DND-41 (cell line): ENCODE results near the gene C16orf86.

Experiments used
- ATAC-seq: fragments of 200-7000 bp; cut with Tn5 transposase; 3 replicates; pipeline ENCODE4 v1.9.1; 2021; ENCODE audit warnings: low read depth; ENCODE audit not compliant: insufficient read depth
- DNase-seq: peaks from one replicate; pipeline ENCODE4 v3.0.0-alpha.2; 2020
- H2AFZ ChIP-seq: 2 replicates; pipeline ENCODE4 v1.6.0; 2012; ENCODE audit warnings: low read depth, low read length
- H3K27ac ChIP-seq: 2 replicates; pipeline ENCODE4 v1.5.1; 2012; ENCODE audit warnings: low read length, inconsistent platforms
- H3K27me3 ChIP-seq: fragments of 200-600 bp; sonication (generic); 2 replicates; pipeline ENCODE4 v1.6.0; 2012; ENCODE audit warnings: low read length, mild to moderate bottlenecking, inconsistent platforms; ENCODE audit not compliant: insufficient read depth, poor library complexity
- H3K36me3 ChIP-seq: 2 replicates; pipeline ENCODE4 v1.5.1; 2012; ENCODE audit warnings: low read length, inconsistent platforms; ENCODE audit not compliant: insufficient read depth
- H3K4me1 ChIP-seq: 2 replicates; pipeline ENCODE4 v1.5.1; 2012; ENCODE audit warnings: mild to moderate bottlenecking, low read length; ENCODE audit not compliant: insufficient read depth
- H3K4me2 ChIP-seq: 2 replicates; pipeline ENCODE4 v1.6.0; 2012; ENCODE audit warnings: mild to moderate bottlenecking, moderate library complexity, low read length, inconsistent platforms; ENCODE audit not compliant: insufficient read depth
- H3K4me3 ChIP-seq, 2 experiments: fragments of 200-600 bp in 1 of 2; shearing (Covaris generic) in 1 of 2; 2 replicates each; pipeline ENCODE4 v1.5.1; 2012 to 2016; ENCODE audit warnings: inconsistent platforms in 2 of 2, low read length in 2 of 2, mild to moderate bottlenecking in 2 of 2, low read depth in 1 of 2, moderate library complexity in 1 of 2
- H3K79me2 ChIP-seq: 2 replicates; pipeline ENCODE4 v1.6.0; 2012; ENCODE audit warnings: low read length, inconsistent platforms; ENCODE audit not compliant: insufficient read depth
- H3K9ac ChIP-seq: 2 replicates; pipeline ENCODE4 v1.6.0; 2012; ENCODE audit warnings: low read depth, mild to moderate bottlenecking, inconsistent platforms, low read length, moderate library complexity
- H3K9me3 ChIP-seq: 2 replicates; pipeline ENCODE4 v1.5.1; 2012; ENCODE audit warnings: low read length, moderate library complexity, mild to moderate bottlenecking, inconsistent platforms; ENCODE audit not compliant: insufficient read depth, severe bottlenecking
- H4K20me1 ChIP-seq: 2 replicates; pipeline ENCODE4 v1.6.0; 2012; ENCODE audit warnings: low read length; ENCODE audit not compliant: insufficient read depth
- EZH2 ChIP-seq: IDR thresholded peaks from 3 replicates; pipeline ENCODE4 v1.6.1; 2012; ENCODE audit warnings: borderline replicate concordance, low read depth, mild to moderate bottlenecking, moderate library complexity, low read length, inconsistent platforms; ENCODE audit not compliant: severe bottlenecking
- TF ChIP-seq, protein P1 (sequence below): IDR thresholded peaks from 2 replicates; pipeline ENCODE4 v1.5.1; 2012; ENCODE audit warnings: borderline replicate concordance, low read length, moderate library complexity, mild to moderate bottlenecking; ENCODE audit not compliant: poor library complexity, severe bottlenecking; ENCODE audit errors: extremely low read depth

Gene C16orf86

DNA sequence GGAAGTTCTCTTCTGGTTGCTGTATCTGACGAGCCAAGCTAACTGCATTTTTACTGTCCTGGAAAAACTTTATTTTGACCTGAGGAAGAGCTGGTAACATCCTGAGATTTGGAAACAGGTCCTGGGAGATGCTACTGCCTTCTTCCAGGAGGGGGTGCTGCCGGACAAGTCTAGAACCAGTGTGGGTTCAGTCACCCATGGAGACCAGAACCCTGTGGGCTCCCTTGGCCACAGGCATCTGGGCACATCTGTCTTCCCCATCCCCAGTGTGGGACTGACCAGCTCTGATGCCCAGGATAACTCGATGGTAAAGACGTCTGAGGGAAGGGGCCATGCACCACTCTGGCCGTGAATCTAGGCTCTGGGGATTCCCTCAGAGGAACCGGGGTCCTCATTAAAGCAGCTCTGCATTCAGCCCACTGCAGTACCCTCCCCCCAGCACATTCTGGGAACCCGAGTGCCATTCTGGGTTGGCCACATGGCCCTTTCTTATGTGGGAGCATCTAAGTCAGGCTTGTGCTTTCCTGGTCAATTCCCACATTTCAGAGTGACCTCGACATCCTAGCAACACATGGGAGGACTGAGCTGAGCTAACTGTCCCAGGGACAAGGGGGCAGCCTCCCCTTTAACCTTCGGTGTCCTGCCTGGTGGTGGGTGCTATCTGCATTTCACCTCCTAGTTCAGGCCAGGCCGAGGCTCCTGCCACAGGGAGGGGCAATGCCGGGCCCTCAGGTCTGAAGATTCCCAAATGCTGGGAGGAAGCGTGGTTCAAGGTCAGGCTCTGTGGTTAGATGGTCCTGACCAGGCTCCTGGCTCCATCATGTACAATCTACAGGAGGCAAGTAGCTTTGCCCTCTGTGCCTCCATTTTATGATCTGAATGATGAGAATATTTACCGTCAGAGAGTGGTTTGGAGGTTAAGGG, 6.4 kb downstream of the C16orf86 start:
- peak; percentile 50 for DNase-seq
- H3K79me2 ChIP-seq = no peaks in the 10 kb centered on the region
- H3K27me3 ChIP-seq = no peaks in the 10 kb centered on the region
- no peak overlapping the region for H2AFZ ChIP-seq
- peaks cover under 1% of the 10 kb centered on the region; the same call in 1 of the 2 replicates for H3K4me1 ChIP-seq
- peaks cover 21% of the 10 kb centered on the region; the same call in 1 of the 2 replicates for H3K36me3 ChIP-seq
- no peak overlapping the region for H3K9ac ChIP-seq
- no peak overlapping the region for H3K27ac ChIP-seq
- H3K9me3 ChIP-seq = no peaks in the 10 kb centered on the region
- TF ChIP-seq EZH2 = no peak
- TF ChIP-seq, protein P1, sequence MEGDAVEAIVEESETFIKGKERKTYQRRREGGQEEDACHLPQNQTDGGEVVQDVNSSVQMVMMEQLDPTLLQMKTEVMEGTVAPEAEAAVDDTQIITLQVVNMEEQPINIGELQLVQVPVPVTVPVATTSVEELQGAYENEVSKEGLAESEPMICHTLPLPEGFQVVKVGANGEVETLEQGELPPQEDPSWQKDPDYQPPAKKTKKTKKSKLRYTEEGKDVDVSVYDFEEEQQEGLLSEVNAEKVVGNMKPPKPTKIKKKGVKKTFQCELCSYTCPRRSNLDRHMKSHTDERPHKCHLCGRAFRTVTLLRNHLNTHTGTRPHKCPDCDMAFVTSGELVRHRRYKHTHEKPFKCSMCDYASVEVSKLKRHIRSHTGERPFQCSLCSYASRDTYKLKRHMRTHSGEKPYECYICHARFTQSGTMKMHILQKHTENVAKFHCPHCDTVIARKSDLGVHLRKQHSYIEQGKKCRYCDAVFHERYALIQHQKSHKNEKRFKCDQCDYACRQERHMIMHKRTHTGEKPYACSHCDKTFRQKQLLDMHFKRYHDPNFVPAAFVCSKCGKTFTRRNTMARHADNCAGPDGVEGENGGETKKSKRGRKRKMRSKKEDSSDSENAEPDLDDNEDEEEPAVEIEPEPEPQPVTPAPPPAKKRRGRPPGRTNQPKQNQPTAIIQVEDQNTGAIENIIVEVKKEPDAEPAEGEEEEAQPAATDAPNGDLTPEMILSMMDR = peak; percentile 73
- no peak overlapping the region for H3K4me2 ChIP-seq
- H3K4me3 ChIP-seq = no peak overlapping the region
- ATAC-seq = peak; percentile 39; the same call in 2 of the 3 replicates
- no peaks in the 10 kb centered on the region; the same call in 1 of the 2 replicates for H4K20me1 ChIP-seq

DNA sequence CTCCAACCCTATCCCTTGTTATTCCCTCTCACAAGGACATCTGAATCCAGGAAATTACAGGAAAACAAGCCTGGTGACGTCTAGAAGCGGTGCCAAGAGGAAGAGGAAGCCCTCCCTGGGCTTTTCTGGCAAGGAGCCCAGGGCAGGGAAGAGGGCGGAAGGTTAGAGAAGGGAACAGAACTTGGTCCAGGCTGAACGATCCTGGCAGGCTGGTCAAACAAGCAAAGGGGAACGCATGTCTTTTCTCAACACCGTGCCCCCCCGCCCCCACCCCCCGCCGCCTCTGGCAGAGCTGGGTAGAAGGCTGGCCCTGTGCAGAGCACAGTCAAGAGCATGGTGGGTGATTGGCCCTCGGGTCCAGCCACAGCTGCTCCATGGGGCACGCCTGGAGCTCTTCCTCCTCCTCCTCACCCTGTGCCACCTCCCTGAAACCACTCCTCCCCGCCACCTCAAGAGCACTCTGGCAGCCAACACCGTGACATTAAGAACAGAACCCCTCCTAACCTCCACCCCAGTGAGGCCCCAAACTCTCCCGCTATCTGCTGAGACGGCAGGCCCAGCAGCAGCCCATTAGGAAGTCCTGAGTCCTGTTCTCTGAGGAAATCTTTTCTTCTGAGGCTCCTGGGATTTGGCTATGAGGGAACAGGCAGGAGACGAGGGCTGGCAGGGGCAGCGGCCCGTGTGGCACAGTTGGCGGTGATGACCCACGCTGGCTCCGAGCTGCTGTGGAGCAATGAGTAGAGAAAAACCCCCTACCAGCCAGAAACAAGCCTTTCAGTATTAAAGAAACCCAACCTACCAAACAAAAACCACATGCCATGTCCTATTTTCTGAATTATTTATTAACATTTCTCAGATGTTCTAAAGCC, 7.3 kb downstream of the C16orf86 start:
- ATAC-seq (no peak), DNase-seq (no peak)
- Histone ChIP-seq H3K4me1 (no peaks in the 10 kb centered on the region), H3K4me3 (no peak overlapping the region), H3K4me2 (no peak overlapping the region), H3K9ac (no peak overlapping the region), H3K36me3 (peaks cover 21% of the 10 kb centered on the region; the same call in 1 of the 2 replicates), H3K27ac (no peak overlapping the region), H3K79me2 (no peaks in the 10 kb centered on the region), H3K27me3 (no peaks in the 10 kb centered on the region), H2AFZ (no peak overlapping the region), H4K20me1 (no peaks in the 10 kb centered on the region; the same call in 1 of the 2 replicates), H3K9me3 (no peaks in the 10 kb centered on the region)
- no peak for TF ChIP-seq EZH2

DNA sequence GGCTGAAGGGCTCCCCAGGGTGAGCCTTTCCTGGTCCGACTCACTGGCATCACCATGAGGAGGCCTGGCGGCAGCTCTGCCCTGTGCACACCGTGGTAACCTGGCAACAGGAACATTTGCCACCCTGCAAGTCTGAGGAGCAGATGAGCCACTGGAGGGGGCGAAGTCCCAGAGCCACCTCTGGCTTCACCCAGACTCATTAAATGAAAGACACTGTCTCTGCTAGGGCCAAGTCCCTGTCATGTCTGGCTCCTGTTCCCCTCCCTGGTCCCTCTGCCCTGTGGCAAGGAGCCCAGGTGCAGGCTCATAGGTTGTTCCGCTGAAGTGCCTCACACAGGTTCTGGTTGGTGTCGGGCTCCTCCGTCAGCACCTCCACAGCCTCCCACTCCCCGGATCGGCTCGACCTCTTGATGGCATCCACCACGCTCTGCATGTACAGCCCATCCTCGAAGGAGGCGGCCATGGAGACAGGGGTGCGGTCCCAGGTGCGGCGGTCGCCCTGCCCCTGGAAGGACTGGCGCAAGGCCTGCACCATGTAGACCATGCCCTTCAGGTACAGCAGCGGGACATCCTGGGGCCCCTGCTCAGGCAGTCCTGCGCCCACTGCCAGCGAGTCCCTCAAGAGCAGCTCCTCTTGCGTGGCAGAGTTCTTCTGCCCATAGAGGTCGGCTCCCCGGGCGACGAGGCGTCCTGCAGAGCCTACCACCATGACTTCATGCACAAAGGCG, 8.4 kb downstream of the C16orf86 start:
- no peaks in the 10 kb centered on the region; the same call in 1 of the 2 replicates for H4K20me1 ChIP-seq
- H3K4me1 ChIP-seq = no peaks in the 10 kb centered on the region
- no peaks in the 10 kb centered on the region for H3K79me2 ChIP-seq
- no peaks in the 10 kb centered on the region for H3K27me3 ChIP-seq
- H3K4me2 ChIP-seq = no peak overlapping the region
- H3K4me3 ChIP-seq = no peak overlapping the region
- TF ChIP-seq, protein P1 = no peak
- no peak for TF ChIP-seq EZH2
- no peak overlapping the region for H3K9ac ChIP-seq
- H3K36me3 ChIP-seq = peaks cover 21% of the 10 kb centered on the region; the same call in 1 of the 2 replicates
- DNase-seq = no peak
- no peak for ATAC-seq
- no peaks in the 10 kb centered on the region for H3K9me3 ChIP-seq
- H2AFZ ChIP-seq = no peak overlapping the region
- H3K27ac ChIP-seq = no peak overlapping the region
